CD4-positive, CD25-positive, alpha-beta regulatory T cell (primary cell): ENCODE measurements around the gene ATN1. TPM values are rescaled to one million over a fixed set of nuclear protein-coding genes. Genes with fewer than 3 reads are reported as not detected.

ENCODE experiments used
- ATAC-seq, 2 donors: fragments of 150-1000 bp; cut with Tn5 transposase; one replicate each; pipeline ENCODE4 v1.10.0; 2021; ENCODE audit warnings: low read depth in 2 of 2, moderate number of reproducible peaks in 2 of 2, moderate library complexity in 1 of 2
- DNase-seq, 3 donors: peaks; one replicate each; pipeline versions ENCODE4 v3.0.0 to v3.0.0-alpha.2; 2012 to 2022; ENCODE audit warnings: mixed read lengths in 1 of 3
- H3K27ac ChIP-seq: one replicate; pipeline ENCODE4 v1.7.0; 2013; ENCODE audit warnings: mild to moderate bottlenecking, low read length; ENCODE audit not compliant: insufficient read depth, poor library complexity, severe bottlenecking
- H3K27me3 ChIP-seq: one replicate; pipeline ENCODE4 v1.7.0; 2013; ENCODE audit warnings: low read length; ENCODE audit not compliant: control insufficient read depth, insufficient read depth
- H3K36me3 ChIP-seq: one replicate; pipeline ENCODE4 v1.7.0; 2013; ENCODE audit warnings: mild to moderate bottlenecking, low read length, moderate library complexity; ENCODE audit not compliant: control insufficient read depth, insufficient read depth
- H3K4me1 ChIP-seq: 2 replicates; pipeline ENCODE4 v1.7.0; 2013; ENCODE audit warnings: mild to moderate bottlenecking, low read length; ENCODE audit not compliant: insufficient read depth, control insufficient read depth, poor library complexity, severe bottlenecking
- H3K4me3 ChIP-seq: one replicate; pipeline ENCODE4 v1.7.0; 2013; ENCODE audit warnings: low read depth, mild to moderate bottlenecking, low read length, moderate library complexity
- H3K9me3 ChIP-seq, 2 experiments: 1 replicate in 1 of 2; 2 replicates in 1 of 2; pipeline ENCODE4 v1.7.0; 2013; ENCODE audit warnings: low read length in 2 of 2, mild to moderate bottlenecking in 1 of 2, moderate library complexity in 1 of 2; ENCODE audit not compliant: control insufficient read depth in 2 of 2
- H3K27ac Mint-ChIP-seq, 3 donors: one replicate each; pipeline ENCODE4 v1.8.0; 2020 to 2022; ENCODE audit warnings: mild to moderate bottlenecking in 3 of 3, mixed read lengths in 3 of 3, moderate library complexity in 2 of 3
- H3K27me3 Mint-ChIP-seq: one replicate; pipeline ENCODE4 v1.8.0; 2022; ENCODE audit warnings: mild to moderate bottlenecking, mixed read lengths
- H3K36me3 Mint-ChIP-seq: one replicate; pipeline ENCODE4 v1.8.0; 2020; ENCODE audit warnings: mixed read lengths
- H3K4me1 Mint-ChIP-seq, 4 donors: one replicate each; pipeline ENCODE4 v1.8.0; 2020 to 2022; ENCODE audit warnings: mixed read lengths in 4 of 4, mild to moderate bottlenecking in 1 of 4
- H3K4me3 Mint-ChIP-seq, 4 donors: one replicate each; pipeline ENCODE4 v1.8.0; 2020 to 2022; ENCODE audit warnings: mild to moderate bottlenecking in 4 of 4, mixed read lengths in 4 of 4, moderate library complexity in 3 of 4
- H3K9me3 Mint-ChIP-seq, 7 donors: one replicate each; pipeline ENCODE4 v1.8.0; 2020 to 2022; ENCODE audit warnings: mixed read lengths in 7 of 7, mild to moderate bottlenecking in 3 of 7, moderate library complexity in 2 of 7
- polyA plus RNA-seq, 4 donors: library from polyadenylated mRNA; unstranded; fragments of 300-500 nt; fragmentation: Illumina TruSeq; gene quantifications; one replicate each; pipeline ENCODE4 v1.2.3, GENCODE V29; 2021
- total RNA-seq: library from RNA; stranded (reverse); gene quantifications from one replicate; pipeline ENCODE4 v1.2.3, GENCODE V29; 2022

ATN1 gene
- total and polyA plus RNA-seq, 5 donors from 2014 or later = 0.17 to 27.5 (median 0.60) TPM

- Mint-ChIP-seq H3K27ac (peak overlapping the region in 2 of 3 donors; percentile 90 to 92), H3K4me3 (peak overlapping the region; percentile 4 to 83 (median 60)), H3K4me1 (peaks cover 11 to 59% (median 36%) of the 10 kb centered on the region in 4 donors), H3K9me3 (no peaks in the 10 kb centered on the region), H3K36me3 (peaks cover 23% of the 10 kb centered on the region), H3K27me3 (no peaks in the 10 kb centered on the region)
- ATAC-seq = peak; percentile 34 to 42
- Histone ChIP-seq H3K27me3 (no peaks in the 10 kb centered on the region), H3K4me1 (peaks cover 52% of the 10 kb centered on the region), H3K9me3 (no peaks in the 10 kb centered on the region), H3K27ac (peak overlapping the region; percentile 75), H3K4me3 (no peak overlapping the region), H3K36me3 (peaks cover 47% of the 10 kb centered on the region)
- peak; percentile 78 to 91 (median 87) for DNase-seq
These were observed 37.4 kb downstream of the ATN1 start for GRCh38 chr12:6965026-6965661.

DNA sequence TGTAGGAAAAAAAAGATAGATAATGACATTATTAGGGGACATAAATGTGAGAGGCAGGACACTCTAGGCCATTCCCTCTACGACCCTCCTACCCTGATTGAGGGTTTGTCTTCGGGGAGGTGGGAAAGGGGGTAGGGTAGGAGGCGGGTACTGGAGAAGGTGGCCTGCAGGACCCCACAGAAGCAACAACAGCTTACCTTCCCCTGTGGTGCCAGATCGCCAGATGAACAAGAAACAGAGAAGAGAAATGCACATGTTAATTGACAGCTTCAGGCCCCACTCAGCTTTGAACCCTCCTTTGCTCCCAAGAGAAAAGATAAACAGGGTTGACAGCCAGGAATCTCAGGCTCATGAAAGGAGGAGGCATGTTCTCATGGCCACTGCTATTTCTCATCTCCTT, 38.0 kb downstream of the ATN1 start:
- peak overlapping the region; percentile 75 for H3K27ac ChIP-seq
- H3K9me3 ChIP-seq = no peaks in the 10 kb centered on the region
- DNase-seq (no peak), ATAC-seq (no peak)
- H3K27me3 Mint-ChIP-seq = no peaks in the 10 kb centered on the region
- H3K27me3 ChIP-seq = no peaks in the 10 kb centered on the region
- H3K27ac Mint-ChIP-seq = peak overlapping the region in 2 of 3 donors; percentile 90 to 92
- no peak overlapping the region for H3K4me3 ChIP-seq
- H3K4me1 ChIP-seq = peaks cover 48% of the 10 kb centered on the region
- H3K36me3 Mint-ChIP-seq = peaks cover 23% of the 10 kb centered on the region
- H3K9me3 Mint-ChIP-seq = no peaks in the 10 kb centered on the region
- H3K36me3 ChIP-seq = peaks cover 42% of the 10 kb centered on the region
- peak overlapping the region in 2 of 4 donors; percentile 78 to 83 for H3K4me3 Mint-ChIP-seq
- peaks cover 13 to 57% (median 35%) of the 10 kb centered on the region in 4 donors for H3K4me1 Mint-ChIP-seq

- Histone ChIP-seq H3K4me3 (no peak overlapping the region), H3K27me3 (no peaks in the 10 kb centered on the region), H3K36me3 (peaks cover 42% of the 10 kb centered on the region), H3K9me3 (no peaks in the 10 kb centered on the region), H3K4me1 (peaks cover 46% of the 10 kb centered on the region), H3K27ac (no peak overlapping the region)
- no peaks in the 10 kb centered on the region for H3K27me3 Mint-ChIP-seq
- peak overlapping the region in 2 of 4 donors; percentile 47 to 61 for H3K4me3 Mint-ChIP-seq
- H3K27ac Mint-ChIP-seq = no peak overlapping the region
- ATAC-seq (no peak), DNase-seq (no peak)
- no peaks in the 10 kb centered on the region for H3K9me3 Mint-ChIP-seq
- peaks cover 21% of the 10 kb centered on the region for H3K36me3 Mint-ChIP-seq
- H3K4me1 Mint-ChIP-seq = peaks cover 13 to 55% (median 33%) of the 10 kb centered on the region in 4 donors
These were observed 38.6 kb downstream of the ATN1 start for GRCh38 chr12:6966351-6966750.

DNA sequence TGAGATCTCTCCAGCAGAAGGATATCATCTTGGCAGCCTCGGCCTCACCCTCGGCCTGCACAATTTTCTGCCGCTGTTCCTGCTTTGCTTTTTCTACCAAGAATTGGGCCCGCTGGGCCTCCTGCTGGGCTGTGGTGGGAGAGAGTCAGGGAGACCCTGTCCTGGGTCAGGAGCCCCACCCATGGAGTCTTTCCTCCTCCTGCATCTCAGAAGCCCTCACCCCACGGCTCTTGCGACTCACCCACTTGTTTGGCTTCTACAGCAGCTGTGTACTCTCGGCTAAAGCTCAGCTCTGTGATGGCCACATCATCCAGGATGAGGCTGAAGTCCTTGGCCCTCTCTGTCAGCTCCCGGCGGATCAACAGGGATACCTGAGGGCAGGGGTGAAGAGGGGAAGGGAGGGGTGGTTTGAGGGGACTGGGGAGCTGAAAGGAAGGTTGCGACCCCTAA, 39.9 kb downstream of the ATN1 start:
- Histone ChIP-seq H3K36me3 (peaks cover 42% of the 10 kb centered on the region), H3K27ac (no peak overlapping the region), H3K9me3 (no peaks in the 10 kb centered on the region), H3K4me1 (peaks cover 36% of the 10 kb centered on the region), H3K4me3 (no peak overlapping the region), H3K27me3 (no peaks in the 10 kb centered on the region)
- Mint-ChIP-seq H3K36me3 (peaks cover 20% of the 10 kb centered on the region), H3K4me1 (peaks cover 17 to 59% (median 35%) of the 10 kb centered on the region in 4 donors), H3K27me3 (no peaks in the 10 kb centered on the region), H3K27ac (no peak overlapping the region), H3K4me3 (peak overlapping the region in 3 of 4 donors; percentile 31 to 61 (median 51)), H3K9me3 (no peaks in the 10 kb centered on the region)
- ATAC-seq (no peak), DNase-seq (no peak)

GRCh38 chr12:6968426-6968825, 40.7 kb downstream of the ATN1 start:
- H3K4me1 ChIP-seq = peaks cover 32% of the 10 kb centered on the region
- H3K4me3 Mint-ChIP-seq = peak overlapping the region; percentile 86 to 100 (median 98)
- no peaks in the 10 kb centered on the region for H3K9me3 Mint-ChIP-seq

DNA sequence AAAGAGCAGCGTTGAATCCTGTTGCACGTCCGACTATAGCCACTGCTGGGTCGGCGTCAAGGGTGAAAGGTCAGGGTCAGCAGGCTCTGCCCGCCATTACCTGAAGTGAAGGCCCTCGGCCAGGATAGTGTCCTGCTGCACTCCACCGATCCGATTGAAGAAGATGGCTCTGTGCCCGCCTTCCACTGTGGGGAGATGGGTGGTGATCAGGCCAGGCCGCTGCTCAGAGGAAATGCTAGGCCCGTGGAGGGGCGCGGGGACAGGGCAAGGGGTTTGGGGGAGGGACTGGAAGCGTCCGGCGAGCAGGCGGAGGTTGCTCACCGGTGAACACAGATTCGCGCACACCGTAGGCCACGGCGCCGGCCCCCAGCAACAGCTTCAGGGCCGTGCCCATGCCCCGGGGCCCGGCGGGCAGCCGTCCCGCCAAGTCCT, 42.4 kb downstream of the ATN1 start:
- peaks cover 17 to 50% (median 41%) of the 10 kb centered on the region in 4 donors for H3K4me1 Mint-ChIP-seq
- no peaks in the 10 kb centered on the region for H3K9me3 Mint-ChIP-seq
- peak in 1 of 3 donors; percentile 16 for DNase-seq
- H3K27me3 Mint-ChIP-seq = no peaks in the 10 kb centered on the region
- H3K4me3 Mint-ChIP-seq = peak overlapping the region; percentile 96 to 100 (median 100)
- ATAC-seq = peak in 1 of 2 donors; percentile 0
- Histone ChIP-seq H3K4me1 (peaks cover 25% of the 10 kb centered on the region), H3K4me3 (peak overlapping the region; percentile 99), H3K9me3 (no peaks in the 10 kb centered on the region), H3K36me3 (peaks cover 53% of the 10 kb centered on the region), H3K27me3 (no peaks in the 10 kb centered on the region), H3K27ac (peak overlapping the region; percentile 90)
- peak overlapping the region; percentile 26 to 100 (median 99) for H3K27ac Mint-ChIP-seq
- H3K36me3 Mint-ChIP-seq = peaks cover 20% of the 10 kb centered on the region

More at GRCh38 chr12:6968426-6968825, 40.7 kb downstream of the ATN1 start:
- Mint-ChIP-seq H3K27me3 (no peaks in the 10 kb centered on the region), H3K4me1 (peaks cover 17 to 62% (median 38%) of the 10 kb centered on the region in 4 donors), H3K36me3 (peaks cover 20% of the 10 kb centered on the region), H3K27ac (peak overlapping the region in 2 of 3 donors; percentile 91 to 99)
- Histone ChIP-seq H3K9me3 (no peaks in the 10 kb centered on the region), H3K4me3 (peak overlapping the region; percentile 64), H3K27me3 (no peaks in the 10 kb centered on the region), H3K36me3 (peaks cover 42% of the 10 kb centered on the region), H3K27ac (no peak overlapping the region)
- no peak for DNase-seq
- ATAC-seq = no peak

- no peak overlapping the region for H3K27ac ChIP-seq
- H3K27me3 ChIP-seq = no peaks in the 10 kb centered on the region
- Mint-ChIP-seq H3K36me3 (peaks cover 20% of the 10 kb centered on the region), H3K4me3 (no peak overlapping the region), H3K27me3 (no peaks in the 10 kb centered on the region), H3K9me3 (no peaks in the 10 kb centered on the region), H3K4me1 (peaks cover 13 to 37% (median 27%) of the 10 kb centered on the region in 4 donors), H3K27ac (no peak overlapping the region)
- H3K36me3 ChIP-seq = peaks cover 51% of the 10 kb centered on the region
- DNase-seq (no peak), ATAC-seq (no peak)
- H3K4me1 ChIP-seq = peaks cover 19% of the 10 kb centered on the region
- H3K4me3 ChIP-seq = no peak overlapping the region
- H3K9me3 ChIP-seq = no peaks in the 10 kb centered on the region
These were observed 46.4 kb downstream of the ATN1 start for GRCh38 chr12:6974180-6974579.
